Cerebellar nuclear complex (tissue), 1 donor: ENCODE data around the gene KCNQ1OT1.

ENCODE experiments used
- DNase-seq, 2 experiments: peaks; one replicate each; lab custom pipeline; 2025; lab: John Stamatoyannopoulos, UW

KCNQ1OT1 gene

GRCh38 chr11:2719831-2720590 lies 20.2 kb upstream of the KCNQ1OT1 start:
- DNase-seq, result no peak

GRCh38 chr11:2718817-2719438 lies 19.1 kb upstream of the KCNQ1OT1 start:
- DNase-seq, result no peak

DNA sequence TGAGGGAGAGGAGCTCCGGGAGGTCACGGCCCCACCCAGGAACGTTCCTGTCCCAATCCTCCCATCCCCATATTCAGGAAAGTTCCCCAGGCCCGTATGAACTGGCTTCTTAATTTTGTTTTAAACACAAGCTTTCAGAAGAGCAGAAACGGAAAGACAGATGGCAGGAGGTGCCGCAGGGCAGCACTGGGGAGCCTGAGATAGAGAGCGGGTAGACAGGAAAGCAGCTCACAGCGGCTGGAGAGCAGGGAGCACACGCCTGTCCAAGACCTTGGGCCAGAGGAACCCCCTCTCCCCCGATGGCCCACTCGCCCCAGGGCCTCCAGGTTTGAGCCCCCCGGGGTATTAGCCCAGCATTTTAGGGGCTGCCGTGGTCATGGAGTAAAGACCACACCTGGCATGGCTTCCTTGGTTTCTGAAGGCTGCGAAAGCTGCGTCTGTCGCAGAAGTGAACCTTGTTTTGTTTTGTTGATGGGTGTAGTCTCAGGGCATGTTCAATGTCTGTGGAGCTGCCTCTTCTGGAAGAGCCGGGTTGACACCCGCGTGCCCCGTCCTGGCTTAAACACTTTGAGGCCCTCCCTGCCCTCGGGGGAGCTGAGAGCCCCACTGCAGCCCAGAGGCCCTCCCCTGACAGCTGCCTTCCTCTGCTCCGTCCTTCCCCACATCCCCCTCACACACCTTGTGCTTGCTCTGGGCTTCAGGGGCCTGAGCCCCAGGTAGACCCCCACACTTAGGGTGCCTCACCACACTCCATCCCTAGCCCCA lies 17.9 kb upstream of the KCNQ1OT1 start:
- DNase-seq, result no peak

GRCh38 chr11:2716376-2717095 lies 16.7 kb upstream of the KCNQ1OT1 start:
- DNase-seq, result no peak

DNA sequence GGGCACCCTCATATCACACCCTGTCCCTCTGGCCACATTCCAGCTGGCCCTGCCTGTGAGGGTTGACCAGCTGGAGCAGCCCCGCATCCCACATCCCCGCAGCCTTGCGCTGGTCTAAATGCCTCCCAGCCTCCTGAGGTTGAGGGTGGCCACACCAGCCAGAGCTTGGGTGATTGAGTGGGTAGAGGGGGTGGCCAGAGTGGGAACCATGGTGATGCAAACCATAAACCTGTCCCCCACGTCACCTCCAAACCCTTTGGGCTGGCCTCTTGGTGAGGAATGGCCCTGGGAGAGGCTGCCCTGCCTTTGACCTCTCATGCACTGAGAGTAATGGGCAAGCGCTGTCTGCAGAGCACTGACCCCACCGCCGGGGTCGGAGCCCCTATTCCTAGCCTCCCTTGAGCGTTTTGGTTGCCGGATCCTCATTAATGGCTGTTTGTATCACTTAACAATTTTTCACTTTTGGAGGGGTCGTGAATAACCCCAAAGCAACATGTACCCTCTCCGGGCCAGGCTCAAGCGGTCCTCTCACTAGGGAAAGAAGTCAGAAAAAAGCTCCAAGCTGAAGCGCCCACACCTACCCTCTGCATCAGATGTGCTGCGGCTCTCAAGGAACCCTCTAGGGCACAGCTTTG lies 16.0 kb upstream of the KCNQ1OT1 start:
- DNase-seq, result no peak

GRCh38 chr11:2714871-2715270 lies 15.1 kb upstream of the KCNQ1OT1 start:
- no peak for DNase-seq

DNA sequence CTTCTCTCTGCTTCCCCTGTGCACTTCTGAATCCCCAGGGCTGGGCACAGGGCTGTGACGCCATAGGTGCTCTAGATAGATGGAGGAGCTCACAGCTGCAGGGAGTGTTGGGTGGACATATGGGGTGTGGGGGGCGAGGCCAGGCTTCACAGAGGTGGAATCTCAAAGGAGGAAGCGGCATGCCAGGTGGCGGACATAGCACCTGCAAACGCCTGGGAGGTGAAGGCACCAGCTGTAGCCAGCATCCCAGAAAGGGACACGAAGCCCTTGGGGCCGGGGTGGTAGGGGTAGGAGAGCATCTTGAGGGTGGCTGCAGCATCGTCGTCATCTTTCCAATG lies 14.6 kb upstream of the KCNQ1OT1 start:
- DNase-seq, result no peak

DNA sequence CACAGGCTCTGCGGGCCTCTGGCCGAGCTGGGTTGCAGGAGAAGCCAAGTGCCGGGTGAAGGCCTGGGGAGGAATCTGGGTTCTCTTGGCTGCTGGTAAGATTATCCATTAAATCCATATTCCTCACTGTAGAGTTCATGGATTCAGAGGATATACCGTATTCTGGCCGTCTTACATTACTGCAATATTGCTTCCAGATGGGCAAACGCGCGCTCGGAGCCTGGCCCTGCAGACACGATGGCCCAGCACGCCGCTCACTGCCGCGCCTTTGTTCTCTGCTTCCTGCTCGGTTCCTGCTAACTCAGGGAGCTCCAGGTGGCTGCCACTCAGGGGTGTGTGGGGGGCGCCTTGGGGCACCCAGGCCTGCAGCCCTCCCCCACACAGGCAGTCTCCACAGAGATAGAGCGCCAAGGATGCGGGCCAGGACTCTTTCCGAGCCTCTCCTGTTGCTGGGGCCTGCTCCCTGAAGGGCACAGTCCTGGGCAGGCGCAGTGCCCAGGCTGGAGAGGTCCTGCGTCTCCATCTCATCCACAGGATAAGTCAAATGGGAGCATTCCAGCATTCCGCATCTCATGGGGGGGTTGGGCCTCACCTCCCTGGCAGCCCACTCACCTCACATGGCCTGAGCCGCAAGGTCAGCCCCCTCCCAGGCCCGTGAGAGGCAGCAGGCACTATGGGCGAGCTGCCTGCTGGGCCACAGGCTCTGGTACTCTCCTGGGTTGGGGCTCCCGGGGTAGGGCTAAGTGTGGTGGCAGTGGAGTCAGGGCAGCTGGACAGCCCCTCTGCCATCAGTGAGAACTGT lies 14.1 kb upstream of the KCNQ1OT1 start:
- DNase-seq, result no peak

GRCh38 chr11:2713094-2713493 lies 13.3 kb upstream of the KCNQ1OT1 start:
- DNase-seq, result no peak

GRCh38 chr11:2711161-2711560 lies 11.4 kb upstream of the KCNQ1OT1 start:
- DNase-seq, result no peak

- no peak for DNase-seq
These were observed 9.6 kb upstream of the KCNQ1OT1 start for GRCh38 chr11:2709429-2709828.

- no peak for DNase-seq
These were observed 9.0 kb upstream of the KCNQ1OT1 start for GRCh38 chr11:2708757-2709281.

GRCh38 chr11:2708151-2708581 lies 8.4 kb upstream of the KCNQ1OT1 start:
- no peak for DNase-seq

GRCh38 chr11:2707736-2708135 lies 7.9 kb upstream of the KCNQ1OT1 start:
- DNase-seq, result no peak

- no peak for DNase-seq
These were observed 6.5 kb upstream of the KCNQ1OT1 start for GRCh38 chr11:2706321-2706720.

GRCh38 chr11:2704896-2705606 lies 5.3 kb upstream of the KCNQ1OT1 start:
- no peak for DNase-seq

DNA sequence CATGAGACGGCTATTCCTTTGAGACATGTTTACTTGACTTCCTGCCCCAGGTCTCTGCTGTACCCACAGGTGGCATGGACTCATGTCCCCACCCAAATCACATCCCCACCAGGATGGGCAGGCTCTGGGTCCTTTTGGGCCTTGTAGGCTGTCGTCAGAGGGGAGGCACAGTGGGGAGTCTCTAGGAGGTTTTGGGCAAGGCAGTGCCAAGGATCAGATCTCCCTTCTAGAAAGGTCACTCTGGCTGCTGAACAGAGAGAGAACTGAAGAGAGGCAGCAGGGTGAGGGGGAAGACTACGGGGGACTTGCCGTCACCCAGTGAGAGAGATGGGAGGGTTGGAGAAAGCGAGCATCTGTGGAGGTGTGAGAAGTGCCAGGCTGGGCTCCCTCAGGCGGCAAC lies 4.6 kb upstream of the KCNQ1OT1 start:
- no peak for DNase-seq

GRCh38 chr11:2703363-2704141 lies 3.8 kb upstream of the KCNQ1OT1 start:
- no peak for DNase-seq

- DNase-seq, result no peak
These were observed 3.1 kb upstream of the KCNQ1OT1 start for GRCh38 chr11:2702771-2703362.
